ENCODE measurements around the gene TNFSF11. TPM values are rescaled to one million over a fixed set of nuclear protein-coding genes. Genes with fewer than 3 reads are reported as not detected.

TNFSF11 gene, protein sequence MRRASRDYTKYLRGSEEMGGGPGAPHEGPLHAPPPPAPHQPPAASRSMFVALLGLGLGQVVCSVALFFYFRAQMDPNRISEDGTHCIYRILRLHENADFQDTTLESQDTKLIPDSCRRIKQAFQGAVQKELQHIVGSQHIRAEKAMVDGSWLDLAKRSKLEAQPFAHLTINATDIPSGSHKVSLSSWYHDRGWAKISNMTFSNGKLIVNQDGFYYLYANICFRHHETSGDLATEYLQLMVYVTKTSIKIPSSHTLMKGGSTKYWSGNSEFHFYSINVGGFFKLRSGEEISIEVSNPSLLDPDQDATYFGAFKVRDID
- total RNA-seq, result not detected
- long read RNA-seq, result 0 reads

DNA sequence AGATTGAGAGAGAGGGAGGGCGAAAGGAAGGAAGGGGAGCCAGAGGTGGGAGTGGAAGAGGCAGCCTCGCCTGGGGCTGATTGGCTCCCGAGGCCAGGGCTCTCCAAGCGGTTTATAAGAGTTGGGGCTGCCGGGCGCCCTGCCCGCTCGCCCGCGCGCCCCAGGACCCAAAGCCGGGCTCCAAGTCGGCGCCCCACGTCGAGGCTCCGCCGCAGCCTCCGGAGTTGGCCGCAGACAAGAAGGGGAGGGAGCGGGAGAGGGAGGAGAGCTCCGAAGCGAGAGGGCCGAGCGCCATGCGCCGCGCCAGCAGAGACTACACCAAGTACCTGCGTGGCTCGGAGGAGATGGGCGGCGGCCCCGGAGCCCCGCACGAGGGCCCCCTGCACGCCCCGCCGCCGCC, at the start of gene TNFSF11:
Gene TNFSF11, plus strand, starts transcription at position 142 of the 400 bp plus-strand sequence. Its CDS starts 152 bp downstream, at position 294.
- DNase-seq (no peak), ATAC-seq (no peak)
- intact Hi-C loops (cut with micrococcal nuclease), result no loop called here

DNA sequence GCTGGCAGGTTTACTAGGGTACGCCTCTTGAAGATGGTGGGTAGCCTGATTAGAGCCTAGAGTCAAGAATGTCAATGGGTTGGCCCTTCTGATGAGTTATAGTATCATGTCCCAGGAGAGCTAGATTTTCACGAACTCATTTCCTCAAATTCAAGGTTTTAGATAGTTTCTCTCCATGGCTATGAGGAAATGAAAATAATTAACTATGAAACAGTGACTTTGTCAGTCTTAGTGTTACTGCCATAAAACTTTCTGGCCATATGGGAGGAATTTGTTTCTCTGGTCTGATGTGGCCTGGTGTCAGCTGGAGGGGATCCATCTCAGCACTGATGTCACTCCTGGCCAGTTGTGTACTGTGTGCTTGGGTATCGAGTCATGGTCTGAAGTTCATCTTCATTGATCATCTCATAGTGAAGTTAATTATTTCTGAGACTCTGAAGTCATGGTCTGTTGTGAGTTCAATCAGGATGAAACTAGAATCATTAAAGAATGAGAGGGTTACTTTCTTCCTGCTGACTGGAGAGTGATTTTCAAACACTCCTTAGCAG, 49.4 kb upstream of the TNFSF11 start:
- intact Hi-C loops (cut with micrococcal nuclease), result no loop called here
- no peak for DNase-seq
- ATAC-seq, result no peak

DNA sequence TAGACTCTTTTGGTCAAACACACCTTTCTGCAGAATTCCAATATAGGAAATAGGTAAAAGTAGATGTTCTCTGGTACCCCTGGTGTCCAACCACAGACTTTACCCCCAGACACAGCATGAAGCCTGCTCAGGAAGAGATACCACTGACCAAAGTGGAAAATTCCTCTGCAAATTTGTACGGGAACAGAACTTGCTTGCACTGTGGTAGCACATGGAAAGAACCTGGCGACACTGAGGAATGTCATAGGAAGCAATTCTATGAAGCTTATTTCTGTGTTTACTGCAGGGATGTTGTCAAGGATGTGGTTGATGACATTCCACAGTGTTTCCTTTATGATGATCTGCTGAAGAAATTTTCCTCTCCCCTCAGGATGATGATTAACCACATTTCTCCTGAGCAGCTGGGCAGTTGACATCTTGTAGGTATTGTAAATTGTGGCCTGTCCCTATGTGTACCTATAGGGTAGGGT, 48.9 kb upstream of the TNFSF11 start:
- ATAC-seq, result no peak
- intact Hi-C loops (cut with micrococcal nuclease), result no loop called here
- no peak for DNase-seq

DNA sequence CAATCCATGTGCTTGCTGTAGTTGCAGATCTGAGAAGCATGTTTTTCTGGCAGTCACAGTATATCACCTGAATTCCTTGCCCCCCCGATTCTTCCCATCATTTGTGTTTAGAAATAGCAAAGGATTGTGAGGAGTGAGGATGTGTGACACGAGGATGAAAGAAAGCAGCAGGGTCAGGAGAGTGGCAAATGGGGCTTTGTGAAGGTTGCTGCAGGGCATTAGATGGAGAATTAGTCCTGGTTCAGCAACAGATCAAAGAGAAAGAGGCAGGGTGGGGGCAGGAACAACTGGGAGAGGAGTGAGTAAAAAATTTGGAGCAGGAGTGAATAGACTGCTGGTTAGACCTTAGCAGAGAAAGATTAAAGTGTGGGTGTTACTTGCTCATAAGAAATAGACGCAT, 47.7 kb upstream of the TNFSF11 start:
- no peak for DNase-seq
- intact Hi-C loops (cut with micrococcal nuclease), result no loop called here
- ATAC-seq, result no peak

DNA sequence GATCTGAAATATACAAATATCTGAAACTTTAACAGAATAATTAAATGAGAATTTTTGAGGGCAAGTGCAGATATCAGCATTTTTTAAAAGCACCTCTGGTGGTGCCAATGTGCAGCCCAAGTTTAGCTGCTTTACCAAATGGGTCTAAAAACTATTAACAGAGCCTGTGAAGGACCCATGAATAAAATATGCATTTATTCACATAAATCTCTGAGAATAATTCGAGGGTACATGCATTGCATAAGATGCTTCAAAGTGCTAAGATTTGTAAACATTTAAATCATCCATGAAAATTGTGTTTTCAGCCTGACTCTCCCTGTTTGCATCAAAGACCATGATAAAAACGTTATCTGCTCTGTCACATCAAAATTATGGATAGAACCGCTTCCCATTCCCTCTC, 47.1 kb upstream of the TNFSF11 start:
- no peak for DNase-seq
- ATAC-seq, result no peak
- intact Hi-C loops (cut with micrococcal nuclease), result no loop called here

DNA sequence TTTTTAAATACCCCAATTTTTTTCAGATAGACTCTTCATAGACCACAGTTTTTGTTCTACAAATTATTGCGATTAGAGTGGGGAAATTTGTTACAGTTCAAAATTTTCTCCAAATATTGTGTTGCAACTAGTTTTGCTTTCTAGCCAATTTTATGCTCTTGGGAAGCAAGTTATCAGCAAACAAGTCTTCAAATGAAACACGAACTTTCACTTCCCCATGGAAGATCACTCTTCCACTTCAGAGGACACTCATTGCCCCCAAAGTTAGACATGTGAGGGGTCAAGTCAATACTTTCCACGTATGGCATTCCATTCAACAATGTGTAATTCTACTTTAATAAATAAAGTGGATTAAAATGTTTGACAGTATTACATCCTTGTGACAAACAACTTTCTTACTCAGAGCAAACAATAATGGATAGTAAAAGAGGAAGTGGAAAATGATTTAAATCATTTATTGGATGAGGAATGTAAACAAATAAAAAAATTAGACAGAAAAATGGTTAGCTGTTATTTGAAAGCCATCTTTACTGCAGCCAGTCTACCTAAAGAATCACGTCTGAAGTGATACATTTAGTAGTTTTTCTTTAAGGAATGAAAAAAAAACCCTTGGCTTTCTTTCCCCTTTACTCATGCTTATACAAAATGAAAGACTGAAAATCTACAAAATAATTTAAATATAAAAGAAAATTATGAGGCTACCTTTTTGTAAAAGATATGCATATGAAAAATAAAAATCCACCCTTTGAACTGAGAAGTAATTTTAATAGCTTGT, 41.2 kb upstream of the TNFSF11 start:
- ATAC-seq (no peak), DNase-seq (no peak)
- intact Hi-C loops (cut with micrococcal nuclease), result no loop called here

DNA sequence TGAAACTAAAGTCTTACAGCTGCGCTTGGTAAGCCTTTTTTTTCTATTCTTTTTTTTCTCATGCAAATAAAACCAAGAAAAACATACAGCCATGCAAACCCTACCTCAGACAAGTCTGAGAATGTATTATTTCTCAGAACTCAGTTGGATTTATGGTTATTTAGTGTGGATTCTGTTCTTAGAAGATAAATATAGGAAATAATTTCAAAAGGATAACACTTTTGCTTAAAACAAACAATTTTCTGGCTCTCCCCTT, 40.7 kb upstream of the TNFSF11 start:
- intact Hi-C loops (cut with micrococcal nuclease), result no loop called here
- DNase-seq (no peak), ATAC-seq (no peak)

DNA sequence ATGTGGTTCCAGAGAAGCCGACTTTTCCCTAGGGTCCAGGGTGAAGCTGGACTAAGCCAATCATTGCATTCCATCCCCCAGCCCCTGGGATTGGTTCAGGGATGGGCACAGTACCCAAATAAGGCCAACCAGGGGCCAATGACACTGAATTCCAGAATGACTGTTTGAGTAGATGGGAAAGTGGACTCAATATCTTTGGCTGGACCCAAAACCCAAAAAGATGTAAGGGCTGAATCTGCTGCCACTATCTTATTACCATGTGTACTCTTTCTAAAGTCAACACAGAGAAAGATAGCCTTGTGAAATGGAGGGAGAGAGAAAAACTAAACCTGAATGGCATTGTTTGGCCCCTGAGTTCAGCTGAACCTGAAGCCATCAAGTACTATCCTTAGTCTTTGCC, 39.2 kb upstream of the TNFSF11 start:
- no peak for ATAC-seq
- DNase-seq, result no peak
- intact Hi-C loops (cut with micrococcal nuclease), result no loop called here

DNA sequence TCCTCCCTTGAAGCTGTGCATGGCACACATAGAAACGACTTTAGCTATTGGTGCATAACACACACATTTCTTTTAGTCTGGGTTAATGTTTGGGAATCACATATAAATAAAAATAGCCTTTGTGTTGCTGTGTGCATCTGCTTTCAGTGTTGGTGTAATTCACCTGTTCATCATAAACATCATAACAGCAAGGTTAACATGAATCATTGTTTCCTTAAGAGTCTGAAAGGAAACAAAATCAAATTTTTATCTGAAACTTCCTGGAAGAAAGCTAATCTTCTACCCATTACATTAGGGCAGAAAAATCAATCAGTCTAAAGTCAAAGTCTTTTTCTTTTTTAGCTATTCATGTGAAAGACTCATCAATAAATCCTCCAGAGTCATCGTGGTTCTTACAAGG, 35.0 kb upstream of the TNFSF11 start:
- intact Hi-C loops (cut with micrococcal nuclease), result no loop called here
- no peak for ATAC-seq
- DNase-seq, result no peak

DNA sequence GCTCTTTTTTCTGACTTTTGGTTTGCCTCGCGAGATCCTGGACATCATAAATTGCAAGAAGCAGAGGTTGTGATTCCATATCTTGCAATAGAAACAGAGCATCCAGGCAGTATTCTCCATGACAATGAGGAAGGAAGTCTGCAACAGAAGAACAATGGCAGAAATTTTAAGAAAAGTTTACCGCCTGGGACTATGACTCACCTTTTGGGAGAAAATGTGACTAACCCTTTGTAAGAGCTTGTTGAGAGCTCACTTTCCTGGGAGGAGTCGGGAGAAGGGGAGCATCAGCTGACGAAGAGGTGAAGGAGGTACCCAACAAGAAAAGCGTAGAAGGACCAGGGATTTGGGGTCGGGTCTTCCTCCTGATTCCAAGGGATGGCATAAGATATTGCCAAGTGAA, 34.3 kb upstream of the TNFSF11 start:
- ATAC-seq, result no peak

DNA sequence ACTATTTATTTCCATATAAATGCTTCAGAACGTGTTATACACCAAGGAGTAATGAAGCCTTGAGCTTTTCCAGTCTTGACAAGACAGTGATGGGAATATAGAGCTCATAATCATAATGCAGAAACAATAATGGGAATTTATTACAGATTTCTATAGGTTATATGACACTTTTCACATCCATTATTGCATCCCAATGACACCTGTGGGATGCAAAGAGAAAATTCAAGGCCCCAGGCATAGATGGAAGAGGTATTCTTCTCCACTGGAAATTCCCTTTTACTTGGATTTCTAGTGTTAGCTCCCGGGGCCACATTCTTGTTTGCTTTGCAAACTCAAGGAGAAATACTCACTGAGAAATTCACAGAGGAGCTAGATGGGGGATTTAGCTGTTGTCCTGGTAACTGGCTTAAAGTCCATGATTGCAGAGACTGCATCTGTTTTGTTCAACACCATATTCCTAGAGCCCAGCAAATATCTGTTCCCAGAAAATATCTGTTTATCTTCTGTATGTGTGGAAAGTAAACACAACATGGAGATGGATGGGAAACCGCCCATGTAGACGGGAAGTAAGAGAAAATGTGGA, 30.6 kb upstream of the TNFSF11 start:
- ATAC-seq (no peak), DNase-seq (no peak)
- intact Hi-C loops (cut with micrococcal nuclease), result no loop called here

More for the DNA sequence above, 34.3 kb upstream of the TNFSF11 start:
- intact Hi-C loops (cut with micrococcal nuclease), result no loop called here
- no peak for DNase-seq

DNA sequence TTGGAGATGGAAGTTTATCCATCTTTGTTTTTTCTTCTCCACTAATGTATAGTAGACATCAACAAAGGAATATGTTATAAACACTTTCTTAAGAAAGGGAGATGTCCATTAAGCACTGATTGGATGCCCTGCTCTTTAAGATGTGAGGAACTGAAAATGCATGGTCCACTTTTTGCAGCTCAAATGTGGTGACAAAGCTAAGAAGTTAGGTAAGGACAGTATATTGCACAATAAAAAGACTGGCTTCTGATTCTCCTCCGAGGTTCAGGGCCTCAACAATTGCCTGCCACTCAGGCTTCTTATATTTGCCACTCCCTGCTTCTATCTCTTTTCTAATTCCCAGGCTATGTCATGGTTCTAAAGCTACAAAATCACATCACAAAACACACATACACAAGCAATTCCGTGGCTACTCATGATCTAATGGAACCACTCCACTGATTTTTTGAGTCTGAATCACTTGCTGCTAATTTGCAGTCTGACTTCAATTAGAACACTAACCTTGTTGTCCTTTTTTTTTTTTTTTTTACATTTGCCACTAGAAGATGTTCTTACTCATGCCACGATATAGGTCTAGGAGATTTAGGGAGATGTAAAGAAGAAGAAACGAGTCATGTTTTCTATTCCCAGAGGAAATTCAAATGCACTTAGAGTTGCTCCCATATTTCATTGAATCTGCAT, 29.6 kb upstream of the TNFSF11 start:
- ATAC-seq (peak; percentile 41), DNase-seq (no peak)
- intact Hi-C loops (cut with micrococcal nuclease), result no loop called here

DNA sequence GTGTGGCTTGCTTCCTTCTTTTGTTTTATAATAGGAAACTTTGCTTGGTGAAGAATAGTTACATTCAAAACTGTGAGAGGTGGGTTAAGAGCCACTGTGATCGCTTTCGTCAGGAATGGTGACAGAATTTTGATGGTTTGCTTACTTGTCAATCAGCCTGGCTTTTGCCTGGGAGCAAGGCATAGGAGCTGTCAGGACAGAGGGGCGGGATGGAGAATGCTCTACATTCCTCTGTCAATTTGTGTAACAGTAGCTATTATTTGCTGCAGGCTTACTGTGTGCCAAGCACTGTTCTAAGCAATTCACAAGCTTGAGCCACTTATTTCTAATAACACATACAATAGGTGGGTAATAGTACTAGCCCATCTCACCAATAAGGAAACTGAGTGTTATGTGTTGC, 28.1 kb upstream of the TNFSF11 start:
- intact Hi-C loops (cut with micrococcal nuclease), result no loop called here
- DNase-seq (no peak), ATAC-seq (no peak)

DNA sequence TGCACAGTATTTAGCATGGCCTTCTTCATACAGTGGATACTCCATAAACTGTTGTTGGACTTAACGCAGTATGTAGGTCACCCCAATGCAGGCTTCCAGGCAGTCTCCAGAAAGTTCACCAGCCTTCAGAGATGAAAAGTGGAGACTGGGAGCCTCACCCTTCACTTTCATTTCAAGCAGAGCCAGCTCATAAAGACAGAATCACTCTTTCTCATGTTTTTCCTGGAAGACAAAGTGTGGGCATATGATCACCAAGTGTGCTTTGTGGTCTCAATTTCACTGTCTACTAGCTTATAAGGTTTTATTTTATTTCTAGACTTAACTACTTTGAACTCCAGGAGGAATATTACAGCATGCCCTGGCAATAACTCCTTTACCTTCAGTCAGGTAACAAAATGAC, 26.3 kb upstream of the TNFSF11 start:
- intact Hi-C loops (cut with micrococcal nuclease), result no loop called here
- ATAC-seq (no peak), DNase-seq (no peak)

DNA sequence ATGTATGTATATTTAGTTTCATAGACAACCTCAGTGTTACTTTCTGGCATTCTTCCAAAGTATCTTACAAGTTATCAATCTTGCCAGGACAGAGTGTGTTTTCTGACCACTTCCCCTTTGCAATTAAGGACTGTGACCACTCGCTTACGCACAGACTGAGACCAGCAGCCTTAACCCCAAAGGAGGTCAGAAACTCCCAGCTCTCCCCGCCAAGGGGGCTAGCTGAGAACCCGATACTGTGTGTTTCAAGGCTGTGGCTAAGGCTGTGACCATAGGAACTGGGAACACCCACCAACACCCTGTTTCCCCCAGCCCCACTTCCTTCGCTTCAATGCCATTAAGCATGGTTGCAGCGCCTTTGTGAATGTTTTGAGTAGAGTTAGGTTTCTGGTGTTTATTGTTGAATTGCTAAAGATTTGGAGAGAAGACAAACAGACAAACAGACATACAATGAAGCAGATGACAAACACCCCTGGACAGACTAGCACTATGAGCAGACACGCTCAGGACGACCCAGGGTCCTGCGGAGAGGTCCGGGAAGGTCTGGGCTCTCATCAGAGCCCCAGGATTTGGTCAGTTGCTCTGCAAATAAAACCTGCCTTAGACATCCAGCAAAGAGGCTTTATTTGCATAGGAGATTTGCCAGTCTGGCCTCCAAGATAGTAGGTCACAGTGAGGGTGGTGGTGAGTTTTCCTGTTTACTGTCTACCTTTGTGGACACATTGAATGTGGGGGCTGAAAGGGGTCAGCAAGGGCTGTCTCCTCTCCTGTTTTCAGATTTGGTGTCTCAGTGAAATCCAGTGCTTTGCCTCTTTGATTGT, 25.0 kb upstream of the TNFSF11 start:
- intact Hi-C loops (cut with micrococcal nuclease), result no loop called here
- DNase-seq (no peak), ATAC-seq (peak; percentile 32)

DNA sequence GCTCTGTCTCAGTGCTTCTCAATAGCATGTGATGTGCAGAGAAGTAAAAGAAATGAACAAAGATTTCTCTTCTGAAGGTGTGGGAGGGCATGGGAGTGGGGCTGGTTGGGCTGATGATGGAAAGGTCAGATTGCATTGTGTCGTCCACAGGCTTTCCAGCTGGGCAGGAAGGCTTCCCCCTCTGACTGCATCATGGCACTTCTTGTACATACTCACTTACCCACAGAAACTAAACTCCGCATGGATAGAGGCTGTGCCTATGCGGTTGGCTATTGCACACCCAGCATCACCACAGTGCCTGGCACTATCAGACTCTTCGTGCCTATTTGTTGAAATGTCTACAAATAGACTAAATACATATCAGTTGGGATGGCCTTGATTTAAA, 24.4 kb upstream of the TNFSF11 start:
- no peak for ATAC-seq
- intact Hi-C loops (cut with micrococcal nuclease), result no loop called here
- no peak for DNase-seq

DNA sequence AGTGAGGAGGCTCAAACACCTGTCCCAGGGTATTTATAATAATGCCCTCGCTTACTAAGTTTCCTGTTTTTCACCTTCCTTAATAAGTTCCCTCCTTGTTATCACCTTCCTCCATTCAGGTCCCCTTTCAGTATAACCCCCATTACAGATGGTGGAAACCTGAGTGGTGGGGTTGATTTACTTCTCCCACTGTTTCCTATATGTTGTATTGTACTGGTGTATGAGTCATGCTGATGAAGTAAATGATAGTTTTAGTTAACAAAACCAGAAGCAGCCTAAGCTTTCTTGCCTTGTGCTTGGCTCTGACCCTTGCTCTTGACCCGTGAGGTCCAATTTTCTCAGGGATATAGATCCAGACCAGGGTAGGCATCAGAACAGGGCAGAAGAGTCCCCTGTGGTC, 22.3 kb upstream of the TNFSF11 start:
- DNase-seq (no peak), ATAC-seq (no peak)
- intact Hi-C loops (cut with micrococcal nuclease), result no loop called here

DNA sequence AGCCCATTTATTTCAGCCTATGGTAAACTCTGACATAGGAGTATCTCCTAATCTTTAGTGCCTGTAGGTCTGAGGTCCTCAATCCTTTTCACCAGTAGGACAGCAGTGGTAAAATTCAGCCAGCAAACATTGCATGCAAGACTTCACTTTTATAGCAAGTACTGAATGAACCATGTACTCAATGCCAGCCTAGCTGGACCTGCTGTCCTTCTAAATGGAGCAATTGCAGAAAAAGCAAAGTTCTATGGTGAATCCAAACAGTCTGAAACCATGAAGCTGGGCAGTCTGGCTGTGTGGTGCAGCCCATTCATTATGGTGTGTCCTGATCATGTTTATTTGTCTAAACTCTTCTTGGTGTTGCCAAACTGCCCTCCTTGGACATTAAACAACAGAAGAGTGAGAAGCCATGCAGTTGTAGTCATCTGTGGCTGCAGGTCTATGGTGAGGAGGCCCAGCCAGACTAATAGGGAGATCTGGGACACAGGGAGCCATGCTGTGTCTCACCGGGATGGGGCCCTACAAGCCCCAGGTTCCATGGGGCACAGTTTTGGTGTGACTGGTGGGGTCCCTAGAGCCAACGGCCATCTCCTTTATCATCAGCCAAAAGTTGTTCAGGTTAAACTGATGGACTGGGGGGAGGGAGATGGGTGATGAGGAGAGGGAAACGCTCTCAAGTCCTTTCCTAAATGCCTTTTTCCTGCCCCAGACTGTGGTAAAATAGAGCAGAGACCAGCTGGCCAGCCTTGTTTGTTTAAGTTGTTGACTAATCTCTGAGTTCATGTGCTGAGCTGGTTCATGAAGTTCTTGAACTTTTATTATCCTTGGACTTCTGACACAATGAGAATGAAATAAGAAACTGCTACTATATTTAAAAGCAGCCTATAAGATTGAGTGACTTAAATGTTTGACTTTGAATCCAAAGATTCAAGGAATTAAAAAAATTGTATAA, 20.6 kb upstream of the TNFSF11 start:
- no peak for ATAC-seq
- no peak for DNase-seq

More for the DNA sequence above, 20.6 kb upstream of the TNFSF11 start:
- intact Hi-C loops (cut with micrococcal nuclease), result no loop called here
